ENCODE data around the gene MTNR1B.
A peak's percentile ranks its signal among the peaks of the same experiment; 100 is the strongest.

The MTNR1B gene

DNA sequence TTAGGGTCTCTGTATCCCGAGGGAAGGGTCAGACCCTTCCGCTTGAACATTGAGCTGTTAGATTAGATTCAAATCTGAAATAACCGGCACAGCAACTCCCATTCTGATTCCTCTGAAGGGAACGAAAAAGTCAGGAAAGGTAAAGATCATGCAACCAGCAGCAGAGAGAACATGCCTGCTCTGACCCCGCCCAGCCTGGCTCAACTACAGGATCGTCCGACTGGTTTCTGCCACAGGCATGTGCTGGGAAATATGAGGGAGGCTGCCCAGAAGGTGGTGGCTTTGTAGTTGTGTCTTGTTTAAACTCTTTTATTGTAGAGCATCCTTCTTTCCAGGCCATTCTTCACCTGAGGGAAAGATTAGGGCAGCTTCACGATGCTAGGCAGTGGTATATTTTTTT, 5.0 kb upstream of the MTNR1B start:
- TF ChIP-seq, protein P1, sequence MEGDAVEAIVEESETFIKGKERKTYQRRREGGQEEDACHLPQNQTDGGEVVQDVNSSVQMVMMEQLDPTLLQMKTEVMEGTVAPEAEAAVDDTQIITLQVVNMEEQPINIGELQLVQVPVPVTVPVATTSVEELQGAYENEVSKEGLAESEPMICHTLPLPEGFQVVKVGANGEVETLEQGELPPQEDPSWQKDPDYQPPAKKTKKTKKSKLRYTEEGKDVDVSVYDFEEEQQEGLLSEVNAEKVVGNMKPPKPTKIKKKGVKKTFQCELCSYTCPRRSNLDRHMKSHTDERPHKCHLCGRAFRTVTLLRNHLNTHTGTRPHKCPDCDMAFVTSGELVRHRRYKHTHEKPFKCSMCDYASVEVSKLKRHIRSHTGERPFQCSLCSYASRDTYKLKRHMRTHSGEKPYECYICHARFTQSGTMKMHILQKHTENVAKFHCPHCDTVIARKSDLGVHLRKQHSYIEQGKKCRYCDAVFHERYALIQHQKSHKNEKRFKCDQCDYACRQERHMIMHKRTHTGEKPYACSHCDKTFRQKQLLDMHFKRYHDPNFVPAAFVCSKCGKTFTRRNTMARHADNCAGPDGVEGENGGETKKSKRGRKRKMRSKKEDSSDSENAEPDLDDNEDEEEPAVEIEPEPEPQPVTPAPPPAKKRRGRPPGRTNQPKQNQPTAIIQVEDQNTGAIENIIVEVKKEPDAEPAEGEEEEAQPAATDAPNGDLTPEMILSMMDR (conservative IDR thresholded peaks at IDR 0.05) = no peak
- H3K27ac ChIP-seq = peak overlapping the region; percentile 60

- TF ChIP-seq, protein P1 (conservative IDR thresholded peaks at IDR 0.05) = no peak
- peak overlapping the region; percentile 60 for H3K27ac ChIP-seq
These were observed 4.3 kb upstream of the MTNR1B start for GRCh38 chr11:92965196-92965595.

DNA sequence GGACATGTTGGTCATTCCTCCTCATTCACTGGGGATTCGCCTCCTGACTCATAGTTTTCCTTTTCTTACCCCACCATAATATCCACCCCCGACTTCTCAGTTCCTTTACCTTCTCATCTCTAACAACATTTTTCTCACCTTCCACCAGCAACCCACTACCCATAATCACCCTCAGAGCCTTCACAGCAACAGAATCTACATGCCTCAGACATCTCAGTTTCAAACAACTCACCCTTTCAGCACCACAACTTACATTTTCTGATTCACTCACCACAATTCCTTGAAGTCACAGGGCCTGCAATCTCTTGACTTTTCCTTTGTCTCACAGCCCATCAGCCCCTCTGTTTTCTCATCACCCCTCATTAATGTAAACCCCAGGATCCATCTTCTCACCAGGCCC, 2.3 kb upstream of the MTNR1B start:
- H3K27ac ChIP-seq = no peak overlapping the region
- TF ChIP-seq, protein P1 (conservative IDR thresholded peaks at IDR 0.05) = no peak

GRCh38 chr11:92967867-92968266, 1.6 kb upstream of the MTNR1B start:
- TF ChIP-seq, protein P1 (conservative IDR thresholded peaks at IDR 0.05) = no peak
- no peak overlapping the region for H3K27ac ChIP-seq

DNA sequence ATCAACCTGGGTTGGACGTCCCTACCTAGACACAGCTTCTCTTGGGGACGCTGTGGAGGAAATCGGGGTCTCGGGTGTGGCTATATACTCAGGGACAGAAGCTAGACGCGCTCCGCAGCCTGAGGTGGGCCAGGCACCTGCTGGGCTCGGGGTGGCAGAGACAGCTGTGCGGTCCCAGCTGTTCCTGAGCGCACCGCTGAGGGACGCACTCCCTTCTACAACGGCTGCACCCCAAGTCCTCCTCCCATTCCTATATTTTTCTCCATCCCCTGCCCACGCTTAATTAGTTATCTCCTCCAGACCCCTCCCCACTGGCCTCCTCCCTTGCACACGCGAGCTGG, 188 bp upstream of the MTNR1B start:
- TF ChIP-seq, protein P1 (conservative IDR thresholded peaks at IDR 0.05) = no peak

DNA sequence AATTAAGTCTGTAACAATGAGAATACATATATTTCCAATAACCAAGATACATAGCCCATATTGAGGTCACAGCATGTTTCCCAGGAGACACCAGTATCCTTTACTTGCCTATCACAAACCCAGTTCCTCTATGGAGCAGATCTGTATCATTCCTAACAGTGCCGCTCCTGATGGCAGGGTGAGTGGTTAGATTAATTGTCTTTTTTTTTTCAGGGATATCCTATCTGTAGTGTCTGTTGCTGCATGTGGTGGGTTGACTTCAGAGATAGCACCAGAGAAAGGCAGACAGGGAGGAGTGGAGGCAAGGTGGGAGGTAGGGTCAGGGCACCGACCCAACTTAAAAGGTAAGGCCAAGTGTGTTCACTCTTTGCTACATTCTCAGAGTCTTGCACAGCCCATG, 2.8 kb downstream of the MTNR1B start:
- TF ChIP-seq, protein P1 (conservative IDR thresholded peaks at IDR 0.05) = no peak
- H3K27ac ChIP-seq = no peak overlapping the region

More for the DNA sequence above, 188 bp upstream of the MTNR1B start:
- no peak overlapping the region for H3K27ac ChIP-seq

- H3K27ac ChIP-seq = no peak overlapping the region
- TF ChIP-seq, protein P1 (conservative IDR thresholded peaks at IDR 0.05) = no peak
These were observed 5.8 kb downstream of the MTNR1B start for GRCh38 chr11:92975285-92975684.

DNA sequence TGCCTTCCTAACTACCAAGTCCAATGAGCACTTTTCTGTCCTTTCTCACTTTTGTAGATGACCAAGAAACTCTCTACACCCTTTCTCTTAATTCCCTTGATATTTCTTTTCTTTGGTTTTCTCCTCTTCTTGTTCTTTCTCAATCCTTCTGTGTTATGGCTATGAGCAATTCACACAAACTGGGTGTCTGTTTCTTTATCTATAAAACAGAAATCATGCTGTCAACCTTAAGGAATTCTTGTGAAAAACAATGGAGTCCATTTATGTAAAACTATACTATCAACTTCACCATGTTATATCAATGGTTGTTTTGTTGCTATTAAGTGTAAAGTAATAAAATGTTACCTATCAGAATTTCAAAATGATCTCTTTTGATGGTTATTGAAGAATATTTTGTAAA, 7.2 kb downstream of the MTNR1B start:
- no peak overlapping the region for H3K27ac ChIP-seq
- TF ChIP-seq, protein P1 (conservative IDR thresholded peaks at IDR 0.05) = no peak
